ENCODE data around the gene ZNF644. TPM values are rescaled to one million over a fixed set of nuclear protein-coding genes. Genes with fewer than 3 reads are reported as not detected.

ZNF644 gene
- total RNA-seq, 1 donor from 2014 or later = 76.5 TPM

- Histone ChIP-seq H3K27ac (ENCODE audit: low read depth, low read length) (no peak overlapping the region), H3K9ac (ENCODE audit: low read length) (no peak overlapping the region), H4K20me1 (ENCODE audit: insufficient read depth, low read length) (peaks cover 83% of the 10 kb centered on the region), H3K79me2 (ENCODE audit: insufficient read depth, low read length) (peaks cover 95% of the 10 kb centered on the region), H3K27me3 (ENCODE audit: insufficient read depth, low read length) (no peaks in the 10 kb centered on the region), H3K4me1 (ENCODE audit: insufficient read depth, low read length) (no peaks in the 10 kb centered on the region), H3K9me3 (ENCODE audit: insufficient read depth, low read depth, low read length) (no peaks in the 10 kb centered on the region), H2AFZ (ENCODE audit: low read depth, low read length) (no peak overlapping the region), H3K4me3 (ENCODE audit: insufficient read depth, low read depth, low read length) (no peak overlapping the region), H3K36me3 (ENCODE audit: insufficient read depth, low read length) (no peaks in the 10 kb centered on the region), H3K4me2 (ENCODE audit: low read length) (no peak overlapping the region)
- FAIRE-seq (no peak), DNase-seq (ENCODE audit: low read depth) (no peak)
- Mint-ChIP-seq H3K36me3 (ENCODE audit: low read depth, unreplicated experiment) (peaks cover 2% of the 10 kb centered on the region), H3K4me1 (ENCODE audit: low read depth, unreplicated experiment) (peaks cover 19% of the 10 kb centered on the region), H3K27me3 (ENCODE audit: low read depth, unreplicated experiment) (no peaks in the 10 kb centered on the region), H3K27ac (ENCODE audit: unreplicated experiment) (no peak overlapping the region), H3K9me3 (ENCODE audit: unreplicated experiment) (no peaks in the 10 kb centered on the region), H3K4me3 (ENCODE audit: unreplicated experiment) (no peak overlapping the region)
- no peak for TF ChIP-seq EZH2 (IDR thresholded peaks at IDR 0.05; ENCODE audit: insufficient read depth, low read length)
- TF ChIP-seq, protein P1, sequence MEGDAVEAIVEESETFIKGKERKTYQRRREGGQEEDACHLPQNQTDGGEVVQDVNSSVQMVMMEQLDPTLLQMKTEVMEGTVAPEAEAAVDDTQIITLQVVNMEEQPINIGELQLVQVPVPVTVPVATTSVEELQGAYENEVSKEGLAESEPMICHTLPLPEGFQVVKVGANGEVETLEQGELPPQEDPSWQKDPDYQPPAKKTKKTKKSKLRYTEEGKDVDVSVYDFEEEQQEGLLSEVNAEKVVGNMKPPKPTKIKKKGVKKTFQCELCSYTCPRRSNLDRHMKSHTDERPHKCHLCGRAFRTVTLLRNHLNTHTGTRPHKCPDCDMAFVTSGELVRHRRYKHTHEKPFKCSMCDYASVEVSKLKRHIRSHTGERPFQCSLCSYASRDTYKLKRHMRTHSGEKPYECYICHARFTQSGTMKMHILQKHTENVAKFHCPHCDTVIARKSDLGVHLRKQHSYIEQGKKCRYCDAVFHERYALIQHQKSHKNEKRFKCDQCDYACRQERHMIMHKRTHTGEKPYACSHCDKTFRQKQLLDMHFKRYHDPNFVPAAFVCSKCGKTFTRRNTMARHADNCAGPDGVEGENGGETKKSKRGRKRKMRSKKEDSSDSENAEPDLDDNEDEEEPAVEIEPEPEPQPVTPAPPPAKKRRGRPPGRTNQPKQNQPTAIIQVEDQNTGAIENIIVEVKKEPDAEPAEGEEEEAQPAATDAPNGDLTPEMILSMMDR (IDR thresholded peaks at IDR 0.05; ENCODE audit: insufficient read depth, low read depth, low read length) = no peak
Measured at GRCh38 chr1:91007827-91008226, 14.0 kb downstream of the ZNF644 start.

- Histone ChIP-seq H3K4me2 (ENCODE audit: low read length) (no peak overlapping the region), H3K27me3 (ENCODE audit: insufficient read depth, low read length) (no peaks in the 10 kb centered on the region), H3K4me3 (ENCODE audit: insufficient read depth, low read depth, low read length) (no peak overlapping the region), H3K9me3 (ENCODE audit: insufficient read depth, low read depth, low read length) (no peaks in the 10 kb centered on the region), H2AFZ (ENCODE audit: low read depth, low read length) (no peak overlapping the region), H3K79me2 (ENCODE audit: insufficient read depth, low read length) (peaks cover 88% of the 10 kb centered on the region), H3K4me1 (ENCODE audit: insufficient read depth, low read length) (no peaks in the 10 kb centered on the region), H4K20me1 (ENCODE audit: insufficient read depth, low read length) (peaks cover 75% of the 10 kb centered on the region), H3K9ac (ENCODE audit: low read length) (no peak overlapping the region), H3K36me3 (ENCODE audit: insufficient read depth, low read length) (no peaks in the 10 kb centered on the region), H3K27ac (ENCODE audit: low read depth, low read length) (no peak overlapping the region)
- TF ChIP-seq, protein P1 (IDR thresholded peaks at IDR 0.05; ENCODE audit: insufficient read depth, low read depth, low read length) = no peak
- no peak for TF ChIP-seq EZH2 (IDR thresholded peaks at IDR 0.05; ENCODE audit: insufficient read depth, low read length)
- Mint-ChIP-seq H3K9me3 (ENCODE audit: unreplicated experiment) (no peaks in the 10 kb centered on the region), H3K4me1 (ENCODE audit: low read depth, unreplicated experiment) (peaks cover 18% of the 10 kb centered on the region), H3K4me3 (ENCODE audit: unreplicated experiment) (no peak overlapping the region), H3K36me3 (ENCODE audit: low read depth, unreplicated experiment) (peaks cover 5% of the 10 kb centered on the region), H3K27ac (ENCODE audit: unreplicated experiment) (no peak overlapping the region), H3K27me3 (ENCODE audit: low read depth, unreplicated experiment) (no peaks in the 10 kb centered on the region)
- no peak for FAIRE-seq
- no peak for DNase-seq (ENCODE audit: low read depth)
Measured at GRCh38 chr1:91007092-91007491, 14.7 kb downstream of the ZNF644 start.

- FAIRE-seq (no peak), DNase-seq (ENCODE audit: low read depth) (no peak)
- Histone ChIP-seq H3K9ac (ENCODE audit: low read length) (no peak overlapping the region), H3K79me2 (ENCODE audit: insufficient read depth, low read length) (peaks cover 85% of the 10 kb centered on the region), H2AFZ (ENCODE audit: low read depth, low read length) (no peak overlapping the region), H3K4me1 (ENCODE audit: insufficient read depth, low read length) (no peaks in the 10 kb centered on the region), H3K36me3 (ENCODE audit: insufficient read depth, low read length) (no peaks in the 10 kb centered on the region), H3K4me2 (ENCODE audit: low read length) (no peak overlapping the region), H4K20me1 (ENCODE audit: insufficient read depth, low read length) (peaks cover 68% of the 10 kb centered on the region), H3K27ac (ENCODE audit: low read depth, low read length) (no peak overlapping the region), H3K4me3 (ENCODE audit: insufficient read depth, low read depth, low read length) (no peak overlapping the region), H3K9me3 (ENCODE audit: insufficient read depth, low read depth, low read length) (no peaks in the 10 kb centered on the region), H3K27me3 (ENCODE audit: insufficient read depth, low read length) (no peaks in the 10 kb centered on the region)
- H3K4me1 Mint-ChIP-seq (ENCODE audit: low read depth, unreplicated experiment) = peaks cover 13% of the 10 kb centered on the region
- no peak for TF ChIP-seq EZH2 (IDR thresholded peaks at IDR 0.05; ENCODE audit: insufficient read depth, low read length)
- TF ChIP-seq, protein P1 (IDR thresholded peaks at IDR 0.05; ENCODE audit: insufficient read depth, low read depth, low read length) = no peak
- no peaks in the 10 kb centered on the region for H3K27me3 Mint-ChIP-seq (ENCODE audit: low read depth, unreplicated experiment)
- H3K9me3 Mint-ChIP-seq (ENCODE audit: unreplicated experiment) = peaks cover 4% of the 10 kb centered on the region
- H3K36me3 Mint-ChIP-seq (ENCODE audit: low read depth, unreplicated experiment) = peaks cover 5% of the 10 kb centered on the region
- H3K27ac Mint-ChIP-seq (ENCODE audit: unreplicated experiment) = no peak overlapping the region
- no peak overlapping the region for H3K4me3 Mint-ChIP-seq (ENCODE audit: unreplicated experiment)
Measured at GRCh38 chr1:91006113-91006908, 15.5 kb downstream of the ZNF644 start.
